ENCODE data around the gene IGFBP3. TPM values are rescaled to one million over a fixed set of nuclear protein-coding genes. Genes with fewer than 3 reads are reported as not detected.

Gene IGFBP3
- total and polyA plus RNA-seq, 2 of the 13 experiments (the other 11 are each of a cell fraction or from before 2014, with no cell fraction given) = 57.5 TPM; not detected in 1

- TF ChIP-seq ZNF569 (CRISPR knock-in tag; IDR thresholded peaks at IDR 0.05; ENCODE audit: borderline replicate concordance) = no peak
- no peak for TF ChIP-seq BHLHE40 (IDR thresholded peaks at IDR 0.05; ENCODE audit: low read length)
- TF ChIP-seq ZNF713 (CRISPR knock-in tag; IDR thresholded peaks at IDR 0.05) = no peak
- no peak; the same call in 1 of the 2 replicates for TF ChIP-seq ATF1 (CRISPR knock-in tag; IDR thresholded peaks at IDR 0.05)
- TF ChIP-seq MYC (CRISPR knock-in tag; IDR thresholded peaks at IDR 0.05; ENCODE audit: borderline replicate concordance) = no peak
- no peak for TF ChIP-seq ZNF33B (CRISPR knock-in tag; IDR thresholded peaks at IDR 0.05)
- TF ChIP-seq SNAPC4 (CRISPR knock-in tag; IDR thresholded peaks at IDR 0.05) = no peak
- TF ChIP-seq FOXC1 (CRISPR knock-in tag; IDR thresholded peaks at IDR 0.05; ENCODE audit: borderline replicate concordance) = no peak
- no peak for TF ChIP-seq ZNF597 (CRISPR knock-in tag; IDR thresholded peaks at IDR 0.05)
- TF ChIP-seq NFE2L1 (CRISPR knock-in tag; IDR thresholded peaks at IDR 0.05; ENCODE audit: borderline replicate concordance) = no peak
- no peak; the same call in 1 of the 2 replicates for TF ChIP-seq PHF20 (CRISPR knock-in tag; IDR thresholded peaks at IDR 0.05)
- TF ChIP-seq PCBP1 (IDR thresholded peaks at IDR 0.05; ENCODE audit: borderline replicate concordance, low read depth, low read length) = no peak
- TF ChIP-seq ZNF280B (CRISPR knock-in tag; IDR thresholded peaks at IDR 0.05; ENCODE audit: borderline replicate concordance) = no peak
- TF ChIP-seq ZNF557 (CRISPR knock-in tag; IDR thresholded peaks at IDR 0.05) = peak; percentile 21; the same call in 1 of the 2 replicates
- TF ChIP-seq NR1H2 (CRISPR knock-in tag; IDR thresholded peaks at IDR 0.05; ENCODE audit: borderline replicate concordance, low read depth) = no peak
- no peak for TF ChIP-seq KDM1A (CRISPR knock-in tag; IDR thresholded peaks at IDR 0.05)
- no peak for TF ChIP-seq ZNF709 (CRISPR knock-in tag; IDR thresholded peaks at IDR 0.05)
- no peak for TF ChIP-seq PRDM4 (CRISPR knock-in tag; IDR thresholded peaks at IDR 0.05; ENCODE audit: borderline replicate concordance)
- no peak for TF ChIP-seq E2F5 (CRISPR knock-in tag; conservative IDR thresholded peaks at IDR 0.05)
Observed at GRCh38 chr7:45890902-45891461, 30.1 kb downstream of the IGFBP3 start (continued).

Data from HepG2 (cell line).